CD4-positive, alpha-beta T cell (primary cell): ENCODE measurements around the gene IRAK4. TPM values are rescaled to one million over a fixed set of nuclear protein-coding genes. Genes with fewer than 3 reads are reported as not detected.
"Not testable (repeated sequence)": the region's sequence is repeated elsewhere in the genome, so short reads cannot be mapped to it uniquely, and the experiment has no call there.

Experiments
- ATAC-seq: fragments of 200-7000 bp; cut with Tn5 transposase; one replicate; pipeline ENCODE4 v1.10.0; 2022; ENCODE audit warnings: mild to moderate bottlenecking; ENCODE audit not compliant: poor library complexity
- CTCF ChIA-PET: fragments of 350-600 bp; sonication (Branson Sonifier 250); formaldehyde crosslinking; loops from one replicate; lab custom pipeline; 2021; ENCODE audit warnings: antibody characterized with exemption, inconsistent platforms; lab: Charles Lee
- POLR2A ChIA-PET: fragments of 350-600 bp; sonication (Branson Sonifier 250); formaldehyde crosslinking; loops from one replicate; lab custom pipeline; 2021; ENCODE audit warnings: antibody characterized with exemption, inconsistent platforms; lab: Charles Lee
- DNase-seq, 14 experiments: peaks; one replicate each; pipeline ENCODE4 v3.0.0-alpha.2; 2013 to 2020; ENCODE audit warnings: mixed read lengths in 2 of 14
- H3K27ac ChIP-seq, 2 donors: one replicate each; pipeline versions ENCODE4 v1.5.1 to v1.7.0; 2013; ENCODE audit warnings: low read length in 2 of 2, low read depth in 1 of 2, mild to moderate bottlenecking in 1 of 2
- H3K27me3 ChIP-seq, 2 experiments: 1 replicate in 1 of 2; 2 replicates in 1 of 2; pipeline versions ENCODE4 v1.6.1 to v1.7.0; 2013; ENCODE audit warnings: low read length in 2 of 2, control low read depth in 1 of 2, mild to moderate bottlenecking in 1 of 2, moderate library complexity in 1 of 2; ENCODE audit not compliant: insufficient read depth in 2 of 2, control insufficient read depth in 1 of 2
- H3K36me3 ChIP-seq: one replicate; pipeline ENCODE4 v1.6.1; 2013; ENCODE audit warnings: low read length, control low read depth; ENCODE audit not compliant: insufficient read depth
- H3K4me1 ChIP-seq: one replicate; pipeline ENCODE4 v1.6.1; 2013; ENCODE audit warnings: low read length, control low read depth; ENCODE audit not compliant: insufficient read depth
- H3K4me3 ChIP-seq: one replicate; pipeline ENCODE4 v1.5.1; 2013; ENCODE audit warnings: mild to moderate bottlenecking, low read length, moderate library complexity
- H3K9me3 ChIP-seq, 2 experiments: 1 replicate in 1 of 2; 2 replicates in 1 of 2; pipeline versions ENCODE4 v1.6.1 to v1.7.0; 2013; ENCODE audit warnings: low read length in 2 of 2, mild to moderate bottlenecking in 2 of 2, control low read depth in 1 of 2, moderate library complexity in 1 of 2; ENCODE audit not compliant: control insufficient read depth in 1 of 2, insufficient read depth in 1 of 2
- H3K27ac Mint-ChIP-seq: one replicate; pipeline ENCODE4 v1.8.0; 2020; ENCODE audit warnings: mixed read lengths
- H3K27me3 Mint-ChIP-seq: one replicate; pipeline ENCODE4 v1.8.0; 2021; ENCODE audit warnings: mixed read lengths
- H3K36me3 Mint-ChIP-seq: one replicate; pipeline ENCODE4 v1.8.0; 2021; ENCODE audit warnings: low read depth, mixed read lengths
- H3K4me1 Mint-ChIP-seq: one replicate; pipeline ENCODE4 v1.8.0; 2021; ENCODE audit warnings: low read depth, mixed read lengths
- H3K4me3 Mint-ChIP-seq: one replicate; pipeline ENCODE4 v1.8.0; 2020; ENCODE audit warnings: mild to moderate bottlenecking, mixed read lengths
- H3K9me3 Mint-ChIP-seq: one replicate; pipeline ENCODE4 v1.8.0; 2020; ENCODE audit warnings: mixed read lengths
- CTCF ChIP-seq: fragments of 200-600 bp; IDR thresholded peaks from one replicate; pipeline ENCODE4 v1.8.0; 2022; ENCODE audit warnings: antibody characterized with exemption, mild to moderate bottlenecking
- intact Hi-C, 2 experiments: fragments of 100-400 bp; cut with DNase I in 1 of 2; cut with micrococcal nuclease in 1 of 2; formaldehyde crosslinking; loops; one replicate each; pipeline versions ENCODE4 v1.15.1 to v1.9.0; 2023 to 2025; cut with DNase I, micrococcal nuclease
- total RNA-seq, 174 experiments: library from RNA in 2 of 174; stranded (reverse) in 2 of 174; gene quantifications; one replicate each; pipeline ENCODE4 v1.2.3 and lab custom pipeline; 2021 to 2026

Gene IRAK4
- total RNA-seq, 2 experiments from 2014 or later: 27.3 to 29.0 TPM

- ATAC-seq: no peak
- POLR2A ChIA-PET: no interaction called here
- Histone ChIP-seq H3K36me3 (peaks cover 31% of the 10 kb centered on the region), H3K9me3 (no peaks in the 10 kb centered on the region), H3K27ac (no peak overlapping the region), H3K4me1 (no peaks in the 10 kb centered on the region), H3K4me3 (no peak overlapping the region), H3K27me3 (no peaks in the 10 kb centered on the region)
- Mint-ChIP-seq H3K27ac (no peak overlapping the region), H3K4me1 (no peaks in the 10 kb centered on the region), H3K9me3 (no peaks in the 10 kb centered on the region), H3K36me3 (peaks cover 63% of the 10 kb centered on the region), H3K27me3 (no peaks in the 10 kb centered on the region), H3K4me3 (no peak overlapping the region)
- TF ChIP-seq CTCF: no peak
- no peak for DNase-seq
- intact Hi-C loops: no loop called here
- CTCF ChIA-PET: no interaction called here
Observed at GRCh38 chr12:43744826-43745225, 13.9 kb upstream of the IRAK4 start.

- TF ChIP-seq CTCF: no peak
- H3K27ac Mint-ChIP-seq: no peak overlapping the region
- peaks cover 26% of the 10 kb centered on the region for H3K4me1 Mint-ChIP-seq
- DNase-seq (no peak), ATAC-seq (no peak)
- peaks cover 14% of the 10 kb centered on the region for H3K36me3 ChIP-seq
- peaks cover 73% of the 10 kb centered on the region for H3K36me3 Mint-ChIP-seq
- H3K27ac ChIP-seq: no peak overlapping the region
- ChIA-PET CTCF (interaction anchor here (0.5 kb wide), 1 partner anchor 119 kb away, joined by 3 read pairs; no protein-coding TSS in a partner anchor), POLR2A (interaction anchor here (1.0 kb wide), 1 partner anchor 1078 kb away, joined by 3 read pairs; no protein-coding TSS in a partner anchor)
- H3K27me3 ChIP-seq: no peaks in the 10 kb centered on the region
- H3K9me3 Mint-ChIP-seq: peaks cover 7% of the 10 kb centered on the region
- H3K9me3 ChIP-seq: no peaks in the 10 kb centered on the region
- H3K27me3 Mint-ChIP-seq: no peaks in the 10 kb centered on the region
- H3K4me1 ChIP-seq: no peaks in the 10 kb centered on the region
- intact Hi-C loops: no loop called here
- H3K4me3 Mint-ChIP-seq: no peak overlapping the region
- H3K4me3 ChIP-seq: no peak overlapping the region
Observed at GRCh38 chr12:43749016-43749415, 9.7 kb upstream of the IRAK4 start.

GRCh38 chr12:43750814-43751213 is 7.9 kb upstream of the IRAK4 start:
- H3K27ac ChIP-seq: no peak overlapping the region
- POLR2A ChIA-PET: no interaction called here
- no peaks in the 10 kb centered on the region for H3K9me3 ChIP-seq
- H3K27ac Mint-ChIP-seq: no peak overlapping the region
- intact Hi-C loops: no loop called here
- peaks cover 73% of the 10 kb centered on the region for H3K36me3 Mint-ChIP-seq
- no peak overlapping the region for H3K4me3 Mint-ChIP-seq
- H3K27me3 Mint-ChIP-seq: no peaks in the 10 kb centered on the region
- H3K9me3 Mint-ChIP-seq: peaks cover 7% of the 10 kb centered on the region
- H3K36me3 ChIP-seq: peaks cover 14% of the 10 kb centered on the region
- H3K4me1 Mint-ChIP-seq: peaks cover 41% of the 10 kb centered on the region
- CTCF ChIA-PET: no interaction called here
- H3K4me1 ChIP-seq: no peaks in the 10 kb centered on the region
- ATAC-seq: no peak
- no peak for DNase-seq
- no peak overlapping the region for H3K4me3 ChIP-seq
- TF ChIP-seq CTCF: no peak
- H3K27me3 ChIP-seq: no peaks in the 10 kb centered on the region

GRCh38 chr12:43751360-43751759 is 7.4 kb upstream of the IRAK4 start:
- H3K9me3 Mint-ChIP-seq, H3K4me3 Mint-ChIP-seq, H3K9me3 ChIP-seq, CTCF ChIA-PET, intact Hi-C loops, H3K27ac Mint-ChIP-seq, ATAC-seq, H3K27me3 ChIP-seq, H3K4me1 ChIP-seq, DNase-seq, H3K27me3 Mint-ChIP-seq, H3K4me3 ChIP-seq, POLR2A ChIA-PET, H3K27ac ChIP-seq: not testable (repeated sequence)
- Mint-ChIP-seq H3K36me3 (peaks cover 74% of the 10 kb centered on the region), H3K4me1 (peaks cover 47% of the 10 kb centered on the region)
- H3K36me3 ChIP-seq: peaks cover 14% of the 10 kb centered on the region
